PC-3 (cell line): Measurements from ENCODE around the gene ABCB7. TPM values are rescaled to one million over a fixed set of nuclear protein-coding genes. Genes with fewer than 3 reads are reported as not detected.
"Not testable (repeated sequence)": the region's sequence is repeated elsewhere in the genome, so short reads cannot be mapped to it uniquely, and the experiment has no call there.

Source experiments
- ATAC-seq: fragments of 200-7000 bp; cut with Tn5 transposase; 2 replicates; pipeline ENCODE4 v1.9.1; 2020; ENCODE audit warnings: mild to moderate bottlenecking, moderate library complexity
- BruUV-seq: library from RNA; stranded (reverse); fragments of 400-500 nt; replicated peaks from 2 replicates; lab custom pipeline; 2021; lab: Mats Ljungman, UMichigan
- CTCF ChIA-PET: fragments of 300-600 bp; sonication (Branson Sonifier 250); formaldehyde crosslinking; loops from one replicate; lab custom pipeline; 2022; ENCODE audit warnings: antibody characterized with exemption; lab: Charles Lee
- POLR2A ChIA-PET: fragments of 300-600 bp; sonication (Branson Sonifier 250); formaldehyde crosslinking; loops from one replicate; lab custom pipeline; 2022; ENCODE audit warnings: antibody characterized with exemption; ENCODE audit not compliant: unreplicated experiment; lab: Charles Lee
- DNase-seq: peaks from one replicate; pipeline ENCODE4 v3.0.0-alpha.2; 2015
- H2AFZ ChIP-seq: fragments of 300-600 bp; sonication (generic); 2 replicates; pipeline ENCODE4 v1.6.0; 2016; ENCODE audit warnings: antibody characterized with exemption, low read length
- H3F3A ChIP-seq: fragments of 300-600 bp; sonication (generic); one replicate; pipeline ENCODE4 v1.6.0; 2017; ENCODE audit warnings: antibody characterized with exemption, low read length, control low read depth, mild to moderate bottlenecking; ENCODE audit not compliant: unreplicated experiment
- H3K27ac ChIP-seq: fragments of 300-600 bp; sonication (generic); 2 replicates; pipeline ENCODE4 v1.5.1; 2016; ENCODE audit warnings: mild to moderate bottlenecking, low read length
- H3K27me3 ChIP-seq: fragments of 300-600 bp; sonication (generic); 2 replicates; pipeline ENCODE4 v1.6.1; 2016; ENCODE audit warnings: low read length, mixed read lengths
- H3K36me3 ChIP-seq: fragments of 300-600 bp; sonication (generic); 2 replicates; pipeline ENCODE4 v1.6.1; 2016; ENCODE audit warnings: low read depth, mixed run types, low read length, mixed read lengths
- H3K4me1 ChIP-seq: fragments of 300-600 bp; sonication (generic); 2 replicates; pipeline ENCODE4 v1.5.1; 2016; ENCODE audit warnings: low read length; ENCODE audit not compliant: insufficient read depth
- H3K4me2 ChIP-seq: fragments of 300-600 bp; sonication (generic); 2 replicates; pipeline ENCODE4 v1.6.0; 2016; ENCODE audit warnings: low read length
- H3K4me3 ChIP-seq: fragments of 300-600 bp; sonication (generic); 2 replicates; pipeline ENCODE4 v1.5.1; 2016; ENCODE audit warnings: mild to moderate bottlenecking, low read length, mixed read lengths
- H3K79me2 ChIP-seq: fragments of 300-600 bp; sonication (generic); 2 replicates; pipeline ENCODE4 v1.6.1; 2017; ENCODE audit warnings: low read length, mixed read lengths
- H3K9ac ChIP-seq: fragments of 300-600 bp; sonication (generic); 2 replicates; pipeline ENCODE4 v1.6.0; 2016; ENCODE audit warnings: mild to moderate bottlenecking, low read length
- H3K9me2 ChIP-seq: fragments of 300-600 bp; sonication (generic); replicated peaks from 2 replicates; pipeline ENCODE4 v1.6.1; 2016; ENCODE audit warnings: mixed run types, low read length, mixed read lengths
- H3K9me3 ChIP-seq: fragments of 300-600 bp; sonication (generic); 2 replicates; pipeline ENCODE4 v1.6.1; 2016; ENCODE audit warnings: low read length, mixed read lengths
- H4K20me1 ChIP-seq: fragments of 300-600 bp; sonication (generic); 2 replicates; pipeline ENCODE4 v1.6.1; 2016; ENCODE audit warnings: low read length, mixed read lengths
- EZH2 ChIP-seq: fragments of 300-600 bp; sonication (generic); IDR thresholded peaks from one replicate; pipeline ENCODE4 v1.6.1; 2017; ENCODE audit warnings: antibody characterized with exemption, mild to moderate bottlenecking, low read length; ENCODE audit not compliant: unreplicated experiment
- EZH2phosphoT487 ChIP-seq: fragments of 300-600 bp; sonication (generic); IDR thresholded peaks from 2 replicates; pipeline ENCODE4 v1.6.1; 2018; ENCODE audit warnings: mild to moderate bottlenecking, antibody characterized with exemption, low read length, borderline replicate concordance
- intact Hi-C: fragments of 100-400 bp; cut with micrococcal nuclease; formaldehyde crosslinking; loops from 2 replicates; pipeline ENCODE4 v1.9.0; 2023
- total RNA-seq: library from RNA; depleted of rRNA; stranded (reverse); fragments of >200 nt; gene quantifications from 2 replicates; pipeline ENCODE4 v1.2.3, GENCODE V29; 2014
- TF ChIP-seq, protein P1 (sequence below): fragments of 300-600 bp; sonication (generic); conservative IDR thresholded peaks from 2 replicates; pipeline ENCODE4 v1.5.1; 2017; ENCODE audit warnings: antibody characterized with exemption, low read depth, mild to moderate bottlenecking, low read length

ABCB7 gene
- total RNA-seq, 1 experiment from 2014 or later: 34.6 TPM

DNA sequence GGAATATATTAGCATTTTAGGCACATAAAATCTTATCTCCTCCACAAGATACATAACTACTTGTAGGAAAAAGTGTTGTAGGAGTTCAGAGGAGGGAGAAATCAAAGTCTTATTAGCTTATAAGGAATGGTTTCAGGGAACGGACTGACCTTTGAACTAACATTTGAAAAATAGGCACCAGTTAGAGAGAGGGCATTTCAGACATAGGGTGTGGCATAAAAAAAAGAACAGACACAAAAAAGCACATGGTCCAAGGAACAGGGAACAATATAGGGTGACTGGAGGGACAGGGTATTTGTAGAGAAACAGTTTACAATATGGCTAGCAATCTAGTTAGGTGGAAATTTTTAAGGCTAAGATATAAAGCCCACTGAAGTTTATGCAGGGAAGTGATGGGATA is 6.4 kb downstream of the ABCB7 start:
- DNase-seq: no peak
- intact Hi-C loops: loop anchor here (10.0 kb wide), 1 partner anchor 115 kb away; no protein-coding TSS in a partner anchor
- BruUV-seq: no TSS peak
- TF ChIP-seq EZH2: no peak
- TF ChIP-seq EZH2phosphoT487: no peak
- TF ChIP-seq, protein P1, sequence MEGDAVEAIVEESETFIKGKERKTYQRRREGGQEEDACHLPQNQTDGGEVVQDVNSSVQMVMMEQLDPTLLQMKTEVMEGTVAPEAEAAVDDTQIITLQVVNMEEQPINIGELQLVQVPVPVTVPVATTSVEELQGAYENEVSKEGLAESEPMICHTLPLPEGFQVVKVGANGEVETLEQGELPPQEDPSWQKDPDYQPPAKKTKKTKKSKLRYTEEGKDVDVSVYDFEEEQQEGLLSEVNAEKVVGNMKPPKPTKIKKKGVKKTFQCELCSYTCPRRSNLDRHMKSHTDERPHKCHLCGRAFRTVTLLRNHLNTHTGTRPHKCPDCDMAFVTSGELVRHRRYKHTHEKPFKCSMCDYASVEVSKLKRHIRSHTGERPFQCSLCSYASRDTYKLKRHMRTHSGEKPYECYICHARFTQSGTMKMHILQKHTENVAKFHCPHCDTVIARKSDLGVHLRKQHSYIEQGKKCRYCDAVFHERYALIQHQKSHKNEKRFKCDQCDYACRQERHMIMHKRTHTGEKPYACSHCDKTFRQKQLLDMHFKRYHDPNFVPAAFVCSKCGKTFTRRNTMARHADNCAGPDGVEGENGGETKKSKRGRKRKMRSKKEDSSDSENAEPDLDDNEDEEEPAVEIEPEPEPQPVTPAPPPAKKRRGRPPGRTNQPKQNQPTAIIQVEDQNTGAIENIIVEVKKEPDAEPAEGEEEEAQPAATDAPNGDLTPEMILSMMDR: no peak
- H3K4me1 ChIP-seq: no peaks in the 10 kb centered on the region
- 0 out of 2 replicates have a peak, but pooled peaks cover 2% of the 10 kb centered on the region for H4K20me1 ChIP-seq
- no peaks in the 10 kb centered on the region for H3K9me2 ChIP-seq
- no peak overlapping the region for H3K9ac ChIP-seq
- H3K4me3 ChIP-seq: no peak overlapping the region
- H3K9me3 ChIP-seq: no peaks in the 10 kb centered on the region
- no peaks in the 10 kb centered on the region for H3K36me3 ChIP-seq
- ChIA-PET POLR2A (no interaction called here), CTCF (no interaction called here)
- H3K79me2 ChIP-seq: peaks cover 54% of the 10 kb centered on the region
- no peak overlapping the region for H2AFZ ChIP-seq
- no peak overlapping the region for H3K27ac ChIP-seq
- no peaks in the 10 kb centered on the region for H3K27me3 ChIP-seq
- ATAC-seq: no peak
- H3F3A ChIP-seq: no peaks in the 10 kb centered on the region
- H3K4me2 ChIP-seq: no peak overlapping the region

DNA sequence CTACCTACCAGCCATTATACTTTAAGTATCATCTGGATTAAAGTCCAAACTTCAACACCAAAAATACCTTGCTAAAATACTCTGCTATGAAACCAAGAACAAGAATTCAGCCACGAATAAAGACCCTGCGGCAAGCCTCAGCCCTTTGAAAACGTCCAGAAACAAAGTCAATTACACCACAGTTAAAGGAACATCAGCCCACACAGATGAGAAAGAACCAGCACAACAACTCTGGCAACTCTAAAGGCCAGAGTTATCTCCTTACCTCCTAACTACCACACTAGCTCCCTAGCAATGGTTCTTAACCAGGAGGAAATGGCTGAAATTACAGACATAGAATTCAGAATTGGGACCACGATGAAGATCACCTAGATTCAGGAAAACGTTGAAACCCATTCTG is 23.4 kb downstream of the ABCB7 start:
- Histone ChIP-seq H4K20me1 (peaks cover 10% of the 10 kb centered on the region; the same call in 1 of the 2 replicates), H3K36me3 (no peaks in the 10 kb centered on the region), H3K4me1 (peaks cover 9% of the 10 kb centered on the region; the same call in 1 of the 2 replicates), H3K9ac (no peak overlapping the region), H3K79me2 (peaks cover 50% of the 10 kb centered on the region), H3K9me2 (no peaks in the 10 kb centered on the region), H2AFZ (no peak overlapping the region), H3K27ac (no peak overlapping the region), H3K27me3 (no peaks in the 10 kb centered on the region), H3K4me2 (no peak overlapping the region), H3K4me3 (no peak overlapping the region), H3K9me3 (no peaks in the 10 kb centered on the region), H3F3A (no peaks in the 10 kb centered on the region)
- ChIA-PET CTCF (no interaction called here), POLR2A (no interaction called here)
- intact Hi-C loops: no loop called here
- TF ChIP-seq, protein P1: no peak
- no peak for TF ChIP-seq EZH2phosphoT487
- TF ChIP-seq EZH2: no peak
- ATAC-seq: no peak
- no TSS peak for BruUV-seq
- DNase-seq: no peak

GRCh38 chrX:75131973-75132627 is 24.0 kb downstream of the ABCB7 start:
- peaks cover 50% of the 10 kb centered on the region for H3K79me2 ChIP-seq
- H4K20me1 ChIP-seq: peaks cover 10% of the 10 kb centered on the region; the same call in 1 of the 2 replicates
- BruUV-seq: no TSS peak
- H3K36me3 ChIP-seq: no peaks in the 10 kb centered on the region
- ATAC-seq: no peak
- H3K4me1 ChIP-seq: peaks cover 9% of the 10 kb centered on the region; the same call in 1 of the 2 replicates
- ChIA-PET POLR2A (no interaction called here), CTCF (no interaction called here)
- H3K9me3 ChIP-seq: no peaks in the 10 kb centered on the region
- H3K4me2 ChIP-seq: no peak overlapping the region
- no peak overlapping the region for H3K27ac ChIP-seq
- DNase-seq: no peak
- H3K27me3 ChIP-seq: no peaks in the 10 kb centered on the region
- intact Hi-C loops: no loop called here
- H3F3A ChIP-seq: no peaks in the 10 kb centered on the region
- no peak for TF ChIP-seq EZH2phosphoT487
- TF ChIP-seq, protein P1: no peak
- TF ChIP-seq EZH2: no peak
- no peak overlapping the region for H2AFZ ChIP-seq
- H3K9me2 ChIP-seq: no peaks in the 10 kb centered on the region
- H3K4me3 ChIP-seq: no peak overlapping the region
- H3K9ac ChIP-seq: no peak overlapping the region

DNA sequence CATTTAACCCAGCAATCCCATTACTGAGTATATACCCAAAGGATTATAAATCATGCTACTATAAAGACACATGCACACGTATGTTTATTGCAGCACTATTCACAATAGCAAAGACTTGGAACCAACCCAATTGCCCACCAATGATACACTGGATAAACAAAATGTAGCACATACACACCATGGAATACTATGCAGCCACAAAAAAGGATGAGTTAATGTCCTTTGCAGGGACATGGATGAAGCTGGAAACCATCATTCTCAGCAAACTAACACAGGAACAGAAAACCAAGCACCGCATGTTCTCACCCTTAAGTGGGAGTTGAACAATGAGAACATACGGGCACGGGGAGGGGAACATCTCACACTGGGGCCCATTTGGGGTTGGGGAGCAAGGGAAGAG is 27.0 kb downstream of the ABCB7 start:
- CTCF ChIA-PET, H3K4me3 ChIP-seq, H4K20me1 ChIP-seq, H3K4me2 ChIP-seq, H3F3A ChIP-seq, H3K4me1 ChIP-seq, H2AFZ ChIP-seq, DNase-seq, H3K27me3 ChIP-seq, intact Hi-C loops, BruUV-seq, POLR2A ChIA-PET, H3K27ac ChIP-seq, ATAC-seq, H3K9me3 ChIP-seq, H3K9ac ChIP-seq, H3K36me3 ChIP-seq, H3K9me2 ChIP-seq: not testable (repeated sequence)
- H3K79me2 ChIP-seq: peaks cover 19% of the 10 kb centered on the region
